Esophagus squamous epithelium (tissue), 5 donors: Measurements from ENCODE around the gene GALNT14. TPM values are rescaled to one million over a fixed set of nuclear protein-coding genes. Genes with fewer than 3 reads are reported as not detected.

ENCODE experiments used
- DNase-seq: peaks from one replicate; lab custom pipeline; 2025; lab: John Stamatoyannopoulos, UW
- H3K27ac ChIP-seq, 4 donors: fragments of 200-600 bp; sonication (generic); one replicate each; pipeline ENCODE4 v1.5.1; 2016 to 2019; ENCODE audit warnings: mild to moderate bottlenecking in 1 of 4
- H3K27me3 ChIP-seq, 4 donors: fragments of 200-600 bp; sonication (generic); 1 replicate in 3 of 4; 2 replicates in 1 of 4; pipeline versions ENCODE4 v1.5.1 to v1.6.0; 2017 to 2021; ENCODE audit warnings: antibody characterized with exemption in 1 of 4
- H3K36me3 ChIP-seq, 3 donors: fragments of 200-600 bp; sonication (generic); one replicate each; pipeline ENCODE4 v1.5.1; 2016 to 2019
- H3K4me1 ChIP-seq, 3 donors: fragments of 200-600 bp; sonication (generic); one replicate each; pipeline ENCODE4 v1.5.1; 2017 to 2019
- H3K4me3 ChIP-seq, 4 donors: fragments of 200-600 bp; sonication (generic); 1 replicate in 3 of 4; 2 replicates in 1 of 4; pipeline ENCODE4 v1.5.1; 2016 to 2019; ENCODE audit warnings: mild to moderate bottlenecking in 2 of 4, moderate library complexity in 1 of 4
- H3K9me3 ChIP-seq, 3 donors: fragments of 200-600 bp; sonication (generic); one replicate each; pipeline ENCODE4 v1.5.1; 2016 to 2019
- CTCF ChIP-seq, 6 experiments: fragments of 450-650 bp in 4 of 6; fragments of 200-600 bp in 2 of 6; sonication (generic) in 2 of 6; IDR thresholded peaks; one replicate each; pipeline ENCODE4 v1.5.1; 2016 to 2019; ENCODE audit warnings: antibody characterized with exemption in 6 of 6, mild to moderate bottlenecking in 4 of 6, moderate library complexity in 4 of 6
- POLR2A ChIP-seq, 4 donors: fragments of 450-650 bp; IDR thresholded peaks; one replicate each; pipeline ENCODE4 v1.6.1; 2017; ENCODE audit warnings: antibody characterized with exemption in 4 of 4, mild to moderate bottlenecking in 4 of 4, moderate library complexity in 3 of 4
- WGBS, 2 donors: methylation state at CpG; one replicate each; pipeline ENCODE4 v1.1.5; 2018; 5-methylcytosine and 5-hydroxymethylcytosine counted together
- intact Hi-C: fragments of 100-400 bp; cut with DNase I; formaldehyde crosslinking; loops from one replicate; pipeline ENCODE4 v1.15.0; 2022
- total RNA-seq, 4 donors: library from RNA; depleted of rRNA; stranded (reverse); fragments of >200 nt; gene quantifications; one replicate each; pipeline ENCODE4 v1.1.0, GENCODE V29; 2016
- donor health status: DM: yes; HTN: yes; CAD: no.

The GALNT14 gene
- total RNA-seq, 4 donors from 2014 or later, result 18.6 to 29.0 (median 21.3) TPM

GRCh38 chr2:31031132-31031706 is 107.0 kb downstream of the GALNT14 start:
- Histone ChIP-seq H3K27me3 (no peaks in the 10 kb centered on the region), H3K36me3 (no peaks in the 10 kb centered on the region), H3K27ac (no peak overlapping the region), H3K4me3 (no peak overlapping the region), H3K9me3 (peaks cover 0 to 6% (median under 1%) of the 10 kb centered on the region in 3 donors), H3K4me1 (no peaks in the 10 kb centered on the region)
- no peak for DNase-seq
- WGBS, 2 donors, result 30 to 100% methylated on average over 1 of the region's 1 CpG
- intact Hi-C loops, result no loop called here
- no peak for TF ChIP-seq CTCF (IDR thresholded peaks at IDR 0.05)
- TF ChIP-seq POLR2A (IDR thresholded peaks at IDR 0.05), result no peak

GRCh38 chr2:31028417-31028816 is 109.8 kb downstream of the GALNT14 start:
- H3K27me3 ChIP-seq, result no peaks in the 10 kb centered on the region
- DNase-seq, result no peak
- no peaks in the 10 kb centered on the region for H3K36me3 ChIP-seq
- 65 to 91% methylated on average over 5 to 8 of the region's 8 CpGs for WGBS, 2 donors
- H3K9me3 ChIP-seq, result no peaks in the 10 kb centered on the region
- no peak overlapping the region for H3K4me3 ChIP-seq
- no peak for TF ChIP-seq CTCF (IDR thresholded peaks at IDR 0.05)
- no peak for TF ChIP-seq POLR2A (IDR thresholded peaks at IDR 0.05)
- intact Hi-C loops, result no loop called here
- H3K27ac ChIP-seq, result no peak overlapping the region
- no peaks in the 10 kb centered on the region for H3K4me1 ChIP-seq

GRCh38 chr2:31027549-31027948 is 110.7 kb downstream of the GALNT14 start:
- H3K4me1 ChIP-seq, result no peaks in the 10 kb centered on the region
- no peak for DNase-seq
- H3K36me3 ChIP-seq, result no peaks in the 10 kb centered on the region
- no peaks in the 10 kb centered on the region for H3K27me3 ChIP-seq
- H3K27ac ChIP-seq, result no peak overlapping the region
- H3K9me3 ChIP-seq, result no peaks in the 10 kb centered on the region
- TF ChIP-seq POLR2A (IDR thresholded peaks at IDR 0.05) (no peak), CTCF (IDR thresholded peaks at IDR 0.05) (no peak)
- no peak overlapping the region for H3K4me3 ChIP-seq
- 92 to 94% methylated on average over 5 of the region's 5 CpGs for WGBS, 2 donors
- intact Hi-C loops, result no loop called here

- DNase-seq, result no peak
- H3K27ac ChIP-seq, result no peak overlapping the region
- no peaks in the 10 kb centered on the region for H3K27me3 ChIP-seq
- intact Hi-C loops, result no loop called here
- 81 to 88% methylated on average over 3 of the region's 3 CpGs for WGBS, 2 donors
- no peaks in the 10 kb centered on the region for H3K9me3 ChIP-seq
- TF ChIP-seq CTCF (IDR thresholded peaks at IDR 0.05) (no peak), POLR2A (IDR thresholded peaks at IDR 0.05) (no peak)
- H3K36me3 ChIP-seq, result no peaks in the 10 kb centered on the region
- H3K4me3 ChIP-seq, result no peak overlapping the region
- no peaks in the 10 kb centered on the region for H3K4me1 ChIP-seq
Measured at GRCh38 chr2:31023541-31023940, 114.7 kb downstream of the GALNT14 start.

GRCh38 chr2:31020713-31021112 is 117.5 kb downstream of the GALNT14 start:
- Histone ChIP-seq H3K27me3 (no peaks in the 10 kb centered on the region), H3K4me1 (no peaks in the 10 kb centered on the region), H3K27ac (no peak overlapping the region), H3K36me3 (no peaks in the 10 kb centered on the region), H3K9me3 (no peaks in the 10 kb centered on the region), H3K4me3 (no peak overlapping the region)
- no peak for DNase-seq
- TF ChIP-seq CTCF (IDR thresholded peaks at IDR 0.05) (no peak), POLR2A (IDR thresholded peaks at IDR 0.05) (no peak)
- intact Hi-C loops, result no loop called here
- WGBS, 2 donors, result 85 to 89% methylated on average over 4 of the region's 4 CpGs
